SK-N-SH treated with all-trans-retinoic acid at 6 μM for 48 hours (cell line): ENCODE data around the gene AMHR2.

Experiments used
- ZFP3 ChIP-seq: fragments of 250-450 bp; sonication (Bioruptor Pico); IDR thresholded peaks from 2 replicates; pipeline ENCODE4 v1.5.0; 2020; ENCODE audit warnings: mild to moderate bottlenecking, moderate library complexity
- TF ChIP-seq, protein P1 (sequence below): fragments of 250-450 bp; sonication (Bioruptor Pico); IDR thresholded peaks from 2 replicates; pipeline ENCODE4 v1.8.0; 2021; ENCODE audit warnings: low read depth, mild to moderate bottlenecking, moderate library complexity, borderline replicate concordance

DNA sequence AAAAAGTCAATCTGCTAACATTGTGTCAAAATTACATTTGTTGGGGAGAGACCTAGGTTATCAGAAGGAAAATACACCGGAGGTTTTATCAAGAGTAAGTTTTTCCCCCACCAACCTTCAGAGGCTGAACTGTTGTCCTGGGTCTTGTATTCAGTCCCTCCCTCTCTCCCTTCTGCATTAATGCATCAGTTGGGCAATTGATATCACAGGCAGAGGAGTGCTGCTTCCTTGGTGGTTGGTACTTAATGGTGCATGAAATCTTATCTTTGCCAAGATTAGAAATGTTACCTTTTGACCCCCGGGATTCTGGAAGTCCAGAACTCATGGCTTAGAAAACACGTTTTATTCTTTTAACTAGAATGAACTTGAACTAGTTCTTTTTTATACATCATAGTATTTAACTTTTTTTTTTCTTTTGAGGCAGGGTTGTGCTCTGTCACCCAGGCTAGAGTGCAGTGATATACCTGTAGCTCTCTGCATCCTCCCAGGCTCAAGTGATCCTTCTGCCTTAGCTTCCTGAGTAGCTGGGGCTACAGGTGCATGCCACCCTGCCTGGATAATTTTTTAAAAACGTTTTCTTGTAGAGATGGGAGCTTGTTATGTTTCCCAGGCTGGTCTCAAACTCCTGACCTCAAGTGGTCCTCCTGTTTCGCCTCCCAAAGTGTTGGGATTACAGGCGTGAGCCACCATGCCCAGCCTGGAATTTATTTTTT is 33.2 kb downstream of the AMHR2 start:
- TF ChIP-seq ZFP3 (CRISPR knock-in tag): no peak
- TF ChIP-seq, protein P1, sequence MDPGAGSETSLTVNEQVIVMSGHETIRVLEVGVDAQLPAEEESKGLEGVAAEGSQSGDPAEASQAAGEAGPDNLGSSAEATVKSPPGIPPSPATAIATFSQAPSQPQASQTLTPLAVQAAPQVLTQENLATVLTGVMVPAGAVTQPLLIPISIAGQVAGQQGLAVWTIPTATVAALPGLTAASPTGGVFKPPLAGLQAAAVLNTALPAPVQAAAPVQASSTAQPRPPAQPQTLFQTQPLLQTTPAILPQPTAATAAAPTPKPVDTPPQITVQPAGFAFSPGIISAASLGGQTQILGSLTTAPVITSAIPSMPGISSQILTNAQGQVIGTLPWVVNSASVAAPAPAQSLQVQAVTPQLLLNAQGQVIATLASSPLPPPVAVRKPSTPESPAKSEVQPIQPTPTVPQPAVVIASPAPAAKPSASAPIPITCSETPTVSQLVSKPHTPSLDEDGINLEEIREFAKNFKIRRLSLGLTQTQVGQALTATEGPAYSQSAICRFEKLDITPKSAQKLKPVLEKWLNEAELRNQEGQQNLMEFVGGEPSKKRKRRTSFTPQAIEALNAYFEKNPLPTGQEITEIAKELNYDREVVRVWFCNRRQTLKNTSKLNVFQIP (CRISPR knock-in tag): no peak
